GM12875 (cell line): ENCODE measurements around the gene SORCS3.

Experiments used
- H3K4me3 ChIP-seq: one replicate; pipeline ENCODE4 v1.5.1; 2011; ENCODE audit warnings: low read depth, low read length, control low read depth
- TF ChIP-seq, protein P1 (sequence below): IDR thresholded peaks from 2 replicates; pipeline ENCODE4 v1.5.1; 2011; ENCODE audit warnings: low read depth, mild to moderate bottlenecking, control low read depth, inconsistent platforms, low read length, moderate library complexity, borderline replicate concordance; ENCODE audit not compliant: insufficient read depth

The SORCS3 gene

DNA sequence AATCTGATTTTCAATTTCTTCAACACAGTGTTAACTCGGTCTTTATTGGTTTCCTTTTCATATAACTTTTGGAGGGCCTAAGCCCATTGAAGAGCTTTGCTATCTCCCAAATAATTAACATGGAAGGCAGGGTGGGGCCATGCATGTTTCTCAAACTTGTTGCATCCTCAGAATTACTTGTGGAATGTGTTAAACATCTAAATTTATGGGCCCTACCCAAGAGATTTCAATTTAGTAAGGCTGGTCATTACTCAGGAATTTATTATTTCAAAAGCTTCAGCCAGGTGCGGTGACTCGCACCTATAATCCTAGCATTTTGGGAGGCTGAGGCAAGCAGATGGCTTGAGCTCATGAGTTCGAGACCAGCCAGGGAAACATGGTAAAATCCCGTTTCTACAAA is 208.9 kb downstream of the SORCS3 start:
- H3K4me3 ChIP-seq = no peak overlapping the region
- TF ChIP-seq, protein P1, sequence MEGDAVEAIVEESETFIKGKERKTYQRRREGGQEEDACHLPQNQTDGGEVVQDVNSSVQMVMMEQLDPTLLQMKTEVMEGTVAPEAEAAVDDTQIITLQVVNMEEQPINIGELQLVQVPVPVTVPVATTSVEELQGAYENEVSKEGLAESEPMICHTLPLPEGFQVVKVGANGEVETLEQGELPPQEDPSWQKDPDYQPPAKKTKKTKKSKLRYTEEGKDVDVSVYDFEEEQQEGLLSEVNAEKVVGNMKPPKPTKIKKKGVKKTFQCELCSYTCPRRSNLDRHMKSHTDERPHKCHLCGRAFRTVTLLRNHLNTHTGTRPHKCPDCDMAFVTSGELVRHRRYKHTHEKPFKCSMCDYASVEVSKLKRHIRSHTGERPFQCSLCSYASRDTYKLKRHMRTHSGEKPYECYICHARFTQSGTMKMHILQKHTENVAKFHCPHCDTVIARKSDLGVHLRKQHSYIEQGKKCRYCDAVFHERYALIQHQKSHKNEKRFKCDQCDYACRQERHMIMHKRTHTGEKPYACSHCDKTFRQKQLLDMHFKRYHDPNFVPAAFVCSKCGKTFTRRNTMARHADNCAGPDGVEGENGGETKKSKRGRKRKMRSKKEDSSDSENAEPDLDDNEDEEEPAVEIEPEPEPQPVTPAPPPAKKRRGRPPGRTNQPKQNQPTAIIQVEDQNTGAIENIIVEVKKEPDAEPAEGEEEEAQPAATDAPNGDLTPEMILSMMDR = no peak

DNA sequence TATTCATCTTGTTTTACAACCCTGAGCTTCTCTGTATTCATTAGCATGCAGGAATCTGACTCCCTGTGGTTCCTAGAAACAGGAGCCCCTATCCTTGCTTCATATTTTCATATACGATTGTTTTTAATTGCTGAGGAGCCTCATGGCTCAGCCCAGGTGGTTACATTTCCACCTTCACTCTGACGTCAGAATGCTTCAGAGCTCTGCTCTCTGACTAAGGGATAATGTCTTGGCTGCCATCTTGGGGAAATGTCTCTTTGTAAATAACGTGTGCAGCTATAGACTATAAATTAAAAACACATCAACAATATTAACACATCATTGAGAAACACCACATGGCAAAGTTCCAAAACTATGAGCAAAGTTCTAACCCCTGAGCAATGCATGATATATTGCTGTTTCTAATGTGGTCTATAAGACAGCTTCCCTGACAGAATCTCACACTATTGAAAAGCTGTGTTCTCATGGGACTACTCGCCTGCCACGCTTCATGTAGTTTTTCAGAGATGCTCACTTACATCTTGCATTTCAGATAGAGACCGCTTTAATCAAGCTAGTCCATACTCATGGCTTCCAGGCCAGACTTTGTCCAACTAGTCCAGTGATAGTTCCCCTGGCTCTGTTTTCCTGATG is 227.0 kb downstream of the SORCS3 start:
- H3K4me3 ChIP-seq = no peak overlapping the region
- TF ChIP-seq, protein P1 = no peak

DNA sequence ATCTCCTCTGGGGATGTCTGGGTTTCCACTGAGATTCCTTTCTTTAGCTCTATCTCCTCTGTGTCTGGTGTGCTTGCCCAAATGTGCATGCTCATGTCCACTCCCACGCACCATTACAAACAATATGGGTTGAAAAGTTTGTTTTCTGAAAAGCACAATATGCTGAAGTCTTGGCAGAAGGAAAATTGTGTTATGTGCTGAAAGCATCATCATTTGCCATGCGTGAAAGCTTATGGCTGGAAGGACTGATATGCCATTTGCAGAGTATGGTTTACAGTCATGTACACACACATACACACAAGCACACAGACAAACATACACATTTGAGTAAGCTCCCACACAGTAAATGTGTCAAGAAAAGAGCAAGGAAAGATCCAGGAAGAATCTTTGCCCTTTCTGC is 231.6 kb downstream of the SORCS3 start:
- TF ChIP-seq, protein P1 = no peak
- no peak overlapping the region for H3K4me3 ChIP-seq

DNA sequence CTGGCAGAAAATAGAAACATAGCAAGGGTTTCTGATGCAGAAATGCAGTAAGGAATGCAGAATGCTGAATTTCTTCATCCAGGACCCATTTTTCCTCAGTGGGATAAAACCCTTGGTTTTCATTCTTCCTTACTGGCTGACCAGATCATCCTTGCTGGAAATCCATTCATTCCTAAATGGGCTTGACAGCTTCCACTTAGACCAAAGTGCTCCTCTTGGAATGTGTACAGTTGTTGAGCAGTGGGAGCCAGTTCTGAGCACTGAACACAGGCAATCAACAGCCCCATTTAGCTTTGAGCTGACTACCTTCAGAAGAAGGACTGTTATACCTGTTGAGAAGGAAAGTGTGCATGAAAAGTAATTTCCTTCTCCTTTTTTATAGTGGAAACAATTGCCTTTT is 232.1 kb downstream of the SORCS3 start:
- no peak overlapping the region for H3K4me3 ChIP-seq
- TF ChIP-seq, protein P1 = no peak

DNA sequence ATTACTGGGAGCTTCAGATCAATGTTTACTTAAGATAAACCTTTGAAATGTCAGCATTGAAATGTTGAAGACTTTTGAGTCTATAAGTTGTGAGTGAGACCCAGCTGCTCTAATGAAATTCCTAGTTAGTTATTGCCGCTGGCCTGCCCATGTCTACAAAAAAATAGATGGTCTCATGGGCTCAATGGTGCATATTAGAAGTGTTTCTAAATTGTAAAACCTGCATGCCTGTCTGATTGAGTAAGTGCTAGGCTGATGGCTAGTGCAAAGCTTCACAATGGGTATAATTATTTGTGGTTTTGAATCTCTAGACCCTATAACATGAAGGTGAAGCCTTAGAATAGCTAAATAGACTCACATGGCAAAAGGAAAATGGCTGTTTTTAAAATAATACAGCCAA is 234.5 kb downstream of the SORCS3 start:
- TF ChIP-seq, protein P1 = no peak
- H3K4me3 ChIP-seq = no peak overlapping the region

DNA sequence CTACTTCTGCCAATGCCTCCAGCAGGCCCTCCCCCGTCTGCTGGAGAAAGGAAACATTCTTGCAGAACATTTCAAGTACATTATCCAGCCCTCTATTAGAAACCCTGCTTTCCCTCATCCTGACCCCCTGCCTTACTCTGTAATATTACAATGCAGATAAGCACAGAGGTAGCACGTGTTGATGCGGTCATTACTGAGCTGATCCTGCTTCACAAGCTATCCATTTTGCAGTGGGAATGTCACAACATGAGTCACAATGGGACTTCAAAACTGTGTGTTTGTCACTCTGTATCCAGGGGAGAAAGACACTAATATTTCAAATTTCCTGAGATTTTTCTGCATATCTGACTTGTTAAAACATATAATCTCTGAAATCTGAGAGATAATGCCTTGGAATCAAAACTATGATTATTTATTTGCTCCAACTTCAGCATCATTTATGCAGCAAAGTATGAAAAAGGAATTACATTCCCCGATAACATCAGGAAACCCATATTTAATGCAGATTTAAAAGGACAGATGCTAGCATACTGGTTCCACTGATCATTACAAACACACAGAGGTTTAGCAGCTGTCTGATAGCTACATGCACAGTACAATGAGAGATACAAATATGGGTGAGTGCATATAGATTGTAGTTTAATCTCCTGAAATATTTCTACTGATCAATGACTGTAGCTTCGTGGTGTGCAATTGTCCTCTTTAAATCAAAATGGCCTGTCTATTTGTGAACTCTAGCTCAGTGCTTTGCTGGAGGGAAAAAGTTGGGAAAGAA is 239.7 kb downstream of the SORCS3 start:
- TF ChIP-seq, protein P1 = no peak

DNA sequence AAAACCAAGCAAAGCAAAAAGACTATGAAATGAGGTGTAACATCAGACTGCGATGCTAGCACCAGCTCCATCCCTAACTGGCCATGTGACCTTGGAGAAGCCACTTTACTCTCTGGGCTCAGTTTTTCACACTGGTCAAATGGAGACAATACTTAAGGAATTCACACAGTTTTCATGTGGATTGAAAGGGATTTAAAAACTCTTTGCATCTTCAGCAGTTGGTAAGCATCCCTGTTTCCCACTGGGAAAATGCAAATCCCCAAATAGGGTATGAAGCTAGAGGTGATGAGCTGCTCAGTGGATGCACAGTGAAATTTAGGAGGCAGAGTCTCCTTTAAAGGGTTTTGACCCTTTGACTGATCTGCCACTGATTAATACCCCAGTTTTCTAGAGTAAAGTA is 240.7 kb downstream of the SORCS3 start:
- TF ChIP-seq, protein P1 = no peak
- no peak overlapping the region for H3K4me3 ChIP-seq

More for the DNA sequence above, 239.7 kb downstream of the SORCS3 start:
- H3K4me3 ChIP-seq = no peak overlapping the region
